GM18519 (cell line): ENCODE data around the gene PLXNB3.
"Not testable (repeated sequence)": the region's sequence is repeated elsewhere in the genome, so short reads cannot be mapped to it uniquely, and the experiment has no call there.

Experiments
- ATAC-seq: cut with Tn5 transposase; IDR thresholded peaks from one replicate; pipeline ENCODE4 v1.9.1; 2021; ENCODE audit warnings: mild to moderate bottlenecking, moderate library complexity; ENCODE audit not compliant: unreplicated experiment, low FRiP score

PLXNB3 gene

DNA sequence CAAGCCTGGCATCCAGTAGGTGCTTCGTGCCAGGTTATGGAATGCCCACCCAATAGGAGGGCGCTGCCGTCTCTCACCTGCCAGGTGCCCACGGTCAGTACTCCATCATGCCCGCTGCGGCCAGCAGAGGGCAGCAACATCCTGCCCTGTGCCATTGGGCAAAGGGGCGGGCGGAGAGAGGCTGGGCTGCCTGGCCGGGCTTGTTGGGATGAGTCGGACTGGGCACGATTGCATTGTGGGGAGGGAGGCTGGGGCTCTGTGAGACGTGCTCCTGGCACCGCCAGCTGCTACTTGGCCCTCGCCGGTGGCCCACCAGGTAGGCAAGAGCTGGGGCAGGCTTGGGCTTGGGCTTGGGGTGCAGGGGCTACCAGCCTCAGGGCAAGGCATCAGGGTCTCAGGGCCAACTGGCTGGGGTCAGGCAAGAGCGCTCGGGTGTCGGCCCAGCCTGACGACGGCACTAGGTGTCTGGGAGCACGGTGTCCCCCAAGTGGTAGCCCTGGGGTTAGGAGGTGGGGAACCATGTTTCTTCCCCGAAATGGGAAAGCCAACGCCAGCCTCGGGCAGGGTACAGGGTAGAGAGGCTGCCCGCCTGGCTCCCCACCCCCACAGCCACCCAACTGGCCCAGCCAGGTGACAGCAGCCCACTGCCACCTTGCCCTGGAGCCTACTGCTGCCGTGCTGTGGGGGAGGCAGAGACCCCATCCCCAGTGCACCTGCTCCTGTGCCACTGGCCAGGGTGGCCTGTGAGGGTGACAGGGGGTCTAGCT, at the start of gene PLXNB3:
PLXNB3 (plus strand) TSS at position 261 of the 767 bp plus-strand sequence. CDS start 1,287 bp downstream, outside the sequence.
- no peak for ATAC-seq

DNA sequence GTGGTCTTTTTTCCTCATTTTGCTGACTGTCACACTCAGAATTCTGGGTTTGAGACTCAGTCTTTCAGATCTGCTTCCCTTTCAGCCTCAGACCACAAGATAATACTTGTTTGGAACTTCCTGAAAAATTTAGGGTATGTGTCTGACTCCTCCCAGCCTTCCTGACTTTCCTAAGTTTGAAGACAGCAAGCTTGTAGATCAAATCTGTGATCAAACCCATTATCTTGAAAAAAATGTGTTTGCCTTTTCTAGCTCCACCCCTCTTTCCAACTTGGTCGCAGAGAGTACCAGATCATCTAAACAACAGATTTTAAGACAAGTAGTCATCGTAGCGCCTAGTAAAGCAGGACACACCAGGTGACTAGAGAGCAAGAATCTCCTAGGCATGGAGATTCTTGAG, 49.8 kb upstream of the PLXNB3 start:
- ATAC-seq: no peak

DNA sequence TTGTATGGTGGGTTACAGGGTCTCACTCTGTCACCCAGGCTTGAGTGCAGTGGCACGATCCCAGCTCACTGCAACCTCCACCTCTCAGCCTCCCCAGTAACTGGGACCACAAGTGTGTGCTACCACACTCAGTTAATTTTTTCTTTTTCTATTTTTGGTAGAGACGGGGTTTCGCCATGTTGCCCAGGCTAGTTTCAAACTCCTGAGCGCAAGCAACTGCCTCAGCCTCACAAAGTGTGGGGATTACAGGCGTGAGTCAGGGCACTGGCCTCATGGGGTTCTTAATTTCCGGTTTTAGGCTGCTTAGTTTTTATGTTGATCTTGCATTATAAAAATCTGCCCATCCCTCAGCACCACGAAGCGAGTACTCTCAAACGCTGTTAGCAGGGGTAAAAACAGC, 46.6 kb upstream of the PLXNB3 start:
- no peak for ATAC-seq

DNA sequence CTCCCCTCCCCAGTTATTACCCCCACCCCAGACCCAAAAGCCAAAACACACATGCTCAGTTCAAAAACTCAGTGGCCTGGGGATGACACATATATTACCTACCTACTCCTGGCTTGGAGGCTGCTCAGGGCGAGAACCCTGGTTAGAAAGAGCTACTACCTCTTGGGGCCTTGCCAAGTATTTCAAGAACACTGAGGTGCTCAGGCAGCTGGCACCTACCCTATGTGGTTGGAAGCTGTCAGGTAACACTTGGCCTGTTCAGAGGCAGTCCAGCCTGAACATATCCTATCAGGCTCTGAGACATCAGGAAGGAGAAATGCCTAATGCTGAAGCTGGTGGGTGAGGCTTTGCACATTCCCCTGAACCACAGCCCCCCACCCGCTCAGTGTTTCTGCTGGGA, 44.8 kb upstream of the PLXNB3 start:
- ATAC-seq: no peak

DNA sequence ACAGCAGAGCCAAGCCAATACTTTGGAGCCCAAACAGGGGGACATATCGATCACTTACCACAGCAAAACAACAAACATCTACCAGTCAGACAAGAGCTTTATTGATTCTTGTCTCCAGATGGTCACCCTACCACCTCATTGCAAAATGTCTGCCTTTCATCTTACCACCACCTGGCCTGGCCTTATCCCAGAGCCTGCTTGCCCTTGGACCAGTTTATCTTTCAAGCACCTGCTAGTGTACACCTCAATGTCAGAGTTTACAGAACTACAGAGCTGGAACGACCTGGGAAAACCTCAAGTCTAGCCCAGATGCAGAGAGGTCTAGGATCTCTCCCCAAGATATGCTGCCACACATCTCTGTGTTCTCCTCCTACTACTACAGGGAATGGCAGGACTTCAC, 44.3 kb upstream of the PLXNB3 start:
- ATAC-seq: no peak

DNA sequence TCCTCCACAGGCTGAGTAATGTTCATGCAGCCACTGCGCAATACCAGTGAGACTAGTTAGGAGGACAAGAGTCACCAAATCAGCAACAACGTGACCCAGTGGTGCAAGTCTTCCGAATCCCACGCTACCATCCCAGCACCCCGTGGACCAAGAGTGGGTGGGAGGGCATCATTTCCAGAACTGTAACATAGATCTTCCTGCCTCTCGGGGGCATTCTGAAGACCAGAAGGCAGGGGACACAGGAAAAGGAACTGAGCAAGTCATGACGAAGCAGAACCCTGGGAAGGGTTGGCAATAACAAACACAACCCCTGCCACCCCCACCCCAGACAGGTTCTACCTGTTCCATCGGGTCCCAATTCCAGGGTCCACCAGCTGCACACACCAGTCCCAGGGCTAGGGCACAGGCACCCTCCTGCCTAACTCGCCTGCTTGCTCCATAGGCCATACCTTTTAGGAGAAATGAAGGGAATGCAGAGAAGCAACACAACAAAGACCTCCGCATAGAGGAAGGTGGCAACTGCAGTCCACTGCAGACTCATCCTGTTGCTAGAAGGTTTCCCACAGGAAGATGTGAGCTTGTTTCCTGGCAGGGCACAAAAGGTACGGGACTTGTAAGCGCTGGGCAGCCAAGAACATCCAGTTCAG, 41.2 kb upstream of the PLXNB3 start:
- no peak for ATAC-seq

DNA sequence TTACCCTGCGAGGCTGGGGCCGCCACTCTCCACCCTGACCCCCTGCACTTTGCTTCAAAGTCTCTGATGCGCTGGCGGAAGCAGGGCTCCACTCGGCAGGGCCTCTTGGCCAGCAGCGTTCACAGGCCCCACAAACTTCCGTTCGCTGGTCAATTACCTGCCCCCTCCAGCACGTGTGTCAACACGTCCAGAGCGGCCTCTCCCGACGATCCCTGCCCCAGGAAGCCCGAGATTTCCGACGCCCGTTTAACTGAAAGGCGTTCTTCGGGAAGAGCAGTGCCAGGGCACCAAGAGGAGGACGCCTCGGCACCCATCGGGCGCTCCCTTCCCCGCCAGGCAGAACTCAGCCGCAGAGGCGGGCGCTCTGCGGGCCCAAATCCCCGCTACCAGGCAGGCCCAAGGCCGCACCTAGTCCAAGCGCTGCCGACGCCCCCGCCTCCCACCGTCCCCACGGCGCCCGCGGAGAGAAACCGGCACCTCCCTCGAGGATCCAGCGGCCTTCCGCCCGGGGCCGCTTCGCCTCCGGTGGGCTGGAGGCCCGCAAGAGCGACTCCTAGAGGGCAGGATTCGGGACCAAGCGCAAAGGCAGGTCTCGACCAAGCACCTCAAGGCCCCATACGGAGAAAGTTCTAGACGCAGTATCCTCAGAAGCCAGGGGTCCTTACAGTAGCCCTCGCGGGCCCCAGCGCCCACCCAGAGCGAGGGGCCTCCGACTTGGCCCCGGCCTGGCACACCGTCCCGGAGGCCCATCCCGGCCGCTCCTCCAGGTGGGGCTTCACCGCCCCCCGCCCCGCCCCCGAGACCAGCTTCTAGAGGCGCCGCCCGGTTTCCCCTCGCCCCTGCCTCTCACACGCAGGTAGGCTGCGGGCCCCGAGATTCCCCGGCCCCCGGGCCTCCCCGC, 40.4 kb upstream of the PLXNB3 start:
- peak; percentile 22 for ATAC-seq

DNA sequence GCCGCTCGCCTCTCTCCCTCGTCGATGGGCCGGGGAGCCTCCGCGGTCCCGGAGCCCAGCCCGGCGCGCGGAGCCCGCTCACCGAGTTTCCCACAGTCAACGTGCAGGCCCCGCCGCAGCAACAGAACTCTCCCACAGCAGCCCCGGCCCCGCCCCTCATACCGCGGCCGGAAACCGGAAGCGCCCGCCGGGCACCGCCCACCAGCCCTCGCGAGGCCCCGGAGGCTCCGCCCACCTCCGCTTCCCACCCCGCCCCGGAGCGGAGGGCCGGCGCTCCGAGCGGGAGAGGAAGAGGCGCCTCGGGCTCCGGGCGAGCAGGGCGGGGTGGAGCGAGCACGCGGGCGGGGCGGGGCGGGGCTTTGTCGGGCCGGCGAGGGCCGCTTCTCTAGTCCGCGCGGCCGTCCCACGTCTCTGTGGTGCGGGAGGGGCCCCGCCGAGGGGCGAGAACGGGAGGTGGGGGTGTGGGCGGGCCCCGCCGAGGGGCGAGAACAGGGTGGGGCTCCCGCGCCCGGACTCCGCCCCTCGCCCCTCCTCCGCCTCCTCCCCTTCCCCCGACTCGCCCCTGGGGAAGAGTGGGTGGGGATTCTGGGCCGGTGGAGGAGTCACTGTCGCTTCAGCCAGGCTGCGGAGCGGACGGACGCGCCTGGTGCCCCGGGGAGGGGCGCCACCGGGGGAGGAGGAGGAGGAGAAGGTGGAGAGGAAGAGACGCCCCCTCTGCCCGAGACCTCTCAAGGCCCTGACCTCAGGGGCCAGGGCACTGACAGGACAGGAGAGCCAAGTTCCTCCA, 39.6 kb upstream of the PLXNB3 start, which contains the start of the genes ABCD1 and BCAP31:
ABCD1 (plus strand) TSS at position 605 of the 787 bp plus-strand sequence. CDS start 411 bp downstream, outside the sequence.
BCAP31 (minus strand) TSS at position 136 of the 787 bp plus-strand sequence. CDS start 1,143 bp downstream, outside the sequence.
- ATAC-seq: peak; percentile 47

DNA sequence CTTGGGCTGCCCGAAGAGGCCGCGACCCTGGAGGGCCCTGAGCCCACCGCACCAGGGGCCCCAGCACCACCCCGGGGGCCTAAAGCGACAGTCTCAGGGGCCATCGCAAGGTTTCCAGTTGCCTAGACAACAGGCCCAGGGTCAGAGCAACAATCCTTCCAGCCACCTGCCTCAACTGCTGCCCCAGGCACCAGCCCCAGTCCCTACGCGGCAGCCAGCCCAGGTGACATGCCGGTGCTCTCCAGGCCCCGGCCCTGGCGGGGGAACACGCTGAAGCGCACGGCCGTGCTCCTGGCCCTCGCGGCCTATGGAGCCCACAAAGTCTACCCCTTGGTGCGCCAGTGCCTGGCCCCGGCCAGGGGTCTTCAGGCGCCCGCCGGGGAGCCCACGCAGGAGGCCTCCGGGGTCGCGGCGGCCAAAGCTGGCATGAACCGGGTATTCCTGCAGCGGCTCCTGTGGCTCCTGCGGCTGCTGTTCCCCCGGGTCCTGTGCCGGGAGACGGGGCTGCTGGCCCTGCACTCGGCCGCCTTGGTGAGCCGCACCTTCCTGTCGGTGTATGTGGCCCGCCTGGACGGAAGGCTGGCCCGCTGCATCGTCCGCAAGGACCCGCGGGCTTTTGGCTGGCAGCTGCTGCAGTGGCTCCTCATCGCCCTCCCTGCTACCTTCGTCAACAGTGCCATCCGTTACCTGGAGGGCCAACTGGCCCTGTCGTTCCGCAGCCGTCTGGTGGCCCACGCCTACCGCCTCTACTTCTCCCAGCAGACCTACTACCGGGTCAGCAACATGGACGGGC, 38.8 kb upstream of the PLXNB3 start:
- no peak for ATAC-seq

DNA sequence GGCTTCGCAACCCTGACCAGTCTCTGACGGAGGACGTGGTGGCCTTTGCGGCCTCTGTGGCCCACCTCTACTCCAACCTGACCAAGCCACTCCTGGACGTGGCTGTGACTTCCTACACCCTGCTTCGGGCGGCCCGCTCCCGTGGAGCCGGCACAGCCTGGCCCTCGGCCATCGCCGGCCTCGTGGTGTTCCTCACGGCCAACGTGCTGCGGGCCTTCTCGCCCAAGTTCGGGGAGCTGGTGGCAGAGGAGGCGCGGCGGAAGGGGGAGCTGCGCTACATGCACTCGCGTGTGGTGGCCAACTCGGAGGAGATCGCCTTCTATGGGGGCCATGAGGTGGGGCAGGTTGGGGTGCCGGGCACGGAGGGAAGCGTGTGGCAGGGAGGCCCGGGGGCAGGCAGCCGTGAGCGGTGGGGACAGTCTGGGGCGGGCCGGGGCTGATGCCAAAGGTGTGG, 38.2 kb upstream of the PLXNB3 start:
- ATAC-seq: no peak

DNA sequence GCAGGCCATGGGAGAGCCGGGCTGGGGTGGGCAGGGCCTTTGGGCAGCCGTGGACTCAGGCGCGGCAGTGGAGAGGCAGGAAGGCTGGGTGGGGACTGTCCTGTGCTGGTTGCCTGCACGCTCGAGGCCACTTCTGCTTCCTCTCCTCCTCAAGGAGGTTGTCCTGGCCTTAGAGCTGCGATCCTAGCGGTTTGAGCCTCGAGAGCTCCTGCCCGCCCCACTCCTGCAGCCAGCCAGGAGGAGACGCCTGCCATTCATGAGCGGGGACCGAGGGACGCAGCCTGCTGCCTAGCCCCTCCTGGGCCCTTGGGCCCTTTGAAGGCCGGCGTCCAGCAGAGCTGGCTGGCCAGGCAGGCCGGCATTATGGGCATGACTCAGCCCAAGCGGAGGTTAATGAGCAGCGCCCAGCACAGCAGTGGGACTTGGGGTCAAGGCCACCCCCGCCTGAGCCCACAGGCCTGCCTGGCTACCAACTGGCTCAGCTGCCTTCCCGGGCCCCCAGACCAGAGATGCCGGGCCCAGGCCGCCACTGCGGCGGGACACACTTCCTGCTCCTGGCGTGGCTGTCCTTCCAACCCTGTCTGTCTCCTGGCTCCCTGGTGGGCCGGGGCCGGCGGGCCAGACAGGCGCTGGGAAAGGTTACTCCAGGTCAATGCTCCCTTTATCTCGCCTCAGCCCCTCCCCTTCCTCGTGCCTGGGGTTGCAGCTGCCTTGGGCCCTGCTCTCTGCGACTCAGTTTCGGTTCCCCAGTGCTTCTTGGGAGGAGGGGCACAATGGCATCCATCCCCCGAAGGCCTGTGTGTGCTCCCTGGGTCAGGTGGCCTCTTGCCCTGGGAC, 37.5 kb upstream of the PLXNB3 start:
- peak; percentile 38 for ATAC-seq

DNA sequence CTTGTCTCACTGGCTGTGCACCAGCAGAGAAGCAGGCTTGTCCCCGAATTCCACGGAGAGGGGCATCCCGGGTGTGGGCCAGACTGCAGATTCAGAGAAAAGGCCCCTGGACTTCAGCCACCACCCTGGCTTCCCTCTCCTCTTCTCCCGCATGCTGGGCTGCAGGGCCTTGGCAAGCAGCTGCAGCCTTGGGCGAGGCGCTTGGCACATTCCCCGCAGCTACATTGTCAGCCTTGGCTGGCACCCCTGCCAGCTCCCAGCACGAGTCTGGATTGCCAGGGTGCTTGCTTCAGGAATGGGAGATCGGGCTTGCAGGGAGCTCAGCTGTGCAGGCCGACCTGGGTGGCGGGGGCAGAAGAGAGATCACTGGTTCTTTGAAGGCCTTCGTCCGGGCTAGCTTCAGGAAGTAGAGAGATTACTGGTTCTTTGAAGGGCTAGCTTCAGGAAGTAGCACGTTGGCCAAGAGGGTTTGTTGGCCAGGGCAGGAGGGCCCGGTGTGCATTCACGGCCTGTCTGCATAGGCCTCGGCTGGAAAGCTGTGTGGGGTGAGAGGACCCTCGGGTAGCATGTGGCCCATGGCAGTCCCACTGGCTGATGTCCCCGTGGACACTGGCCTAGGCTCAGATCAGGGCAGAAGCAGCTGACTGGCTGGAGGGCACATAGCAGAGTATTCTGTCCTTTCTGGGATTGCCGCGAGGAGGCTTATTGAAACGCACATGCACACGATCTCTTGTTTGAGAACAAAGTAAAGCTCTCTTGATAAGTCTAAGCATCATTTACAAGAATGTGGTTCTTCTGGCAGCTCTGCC, 36.7 kb upstream of the PLXNB3 start:
- no peak for ATAC-seq

DNA sequence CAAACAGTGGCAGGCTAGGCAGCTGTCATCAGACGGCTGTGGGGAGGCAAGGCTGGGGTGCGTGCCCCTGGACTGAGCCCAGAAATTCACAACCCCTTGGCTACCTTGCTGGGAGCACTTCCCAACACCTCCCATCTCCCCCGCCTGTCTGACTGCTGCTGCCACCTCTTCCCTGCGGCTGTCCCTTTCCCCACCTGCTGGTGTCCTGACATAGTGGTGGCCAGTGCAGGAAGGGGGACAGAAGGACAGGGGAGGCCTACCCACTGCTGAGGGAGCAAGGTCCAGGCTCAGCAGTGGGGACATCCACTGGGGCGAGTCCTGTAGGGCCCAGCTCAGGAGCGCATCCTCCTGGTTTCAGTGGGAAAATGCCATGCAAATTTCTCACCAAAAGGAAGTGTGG, 36.0 kb upstream of the PLXNB3 start:
- no peak for ATAC-seq

DNA sequence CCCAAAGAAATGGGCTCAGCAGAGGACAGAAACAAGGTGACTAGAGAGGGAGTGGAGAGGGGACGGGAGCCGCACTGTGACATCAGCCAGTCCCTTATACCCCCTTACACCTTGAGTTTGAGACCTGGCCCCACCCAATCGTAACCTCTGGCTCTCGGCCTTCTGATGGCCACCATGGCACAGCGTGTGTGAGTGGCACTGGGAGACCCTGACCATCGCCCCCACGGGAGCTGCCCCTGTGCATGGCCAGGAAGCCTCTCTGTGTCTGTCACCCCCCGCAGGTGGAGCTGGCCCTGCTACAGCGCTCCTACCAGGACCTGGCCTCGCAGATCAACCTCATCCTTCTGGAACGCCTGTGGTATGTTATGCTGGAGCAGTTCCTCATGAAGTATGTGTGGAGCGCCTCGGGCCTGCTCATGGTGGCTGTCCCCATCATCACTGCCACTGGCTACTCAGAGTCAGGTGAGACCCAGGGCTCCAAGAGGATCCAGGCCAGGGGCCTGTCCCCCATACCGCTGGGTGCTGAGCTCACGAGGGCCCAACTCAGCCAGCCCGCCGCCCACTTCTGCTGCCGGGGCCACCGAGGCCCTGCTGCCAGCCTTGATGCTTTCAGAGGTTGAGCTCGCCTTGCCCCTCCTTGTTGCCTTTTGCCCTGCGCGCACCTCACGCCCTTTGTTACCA, 35.0 kb upstream of the PLXNB3 start:
- ATAC-seq: no peak

DNA sequence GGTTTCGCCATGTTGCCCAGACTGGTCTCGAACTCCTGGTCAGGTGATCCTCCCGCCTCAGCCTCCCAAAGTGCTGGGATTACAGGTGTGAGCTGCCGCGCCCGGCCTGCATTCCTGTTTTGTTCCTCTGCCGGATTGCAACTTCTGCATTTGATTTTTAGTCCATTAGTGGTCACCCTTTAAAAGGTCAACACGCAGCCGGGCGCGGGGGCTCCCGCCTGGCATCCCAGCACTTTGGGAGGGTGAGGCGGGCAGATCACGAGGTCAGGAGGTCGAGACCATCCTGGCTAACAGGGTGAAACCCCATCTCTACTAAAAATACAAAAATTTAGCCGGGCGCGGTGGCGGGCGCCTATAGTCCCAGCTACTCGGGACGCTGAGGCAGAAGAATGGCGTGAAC, 33.9 kb upstream of the PLXNB3 start:
- ATAC-seq: not testable (repeated sequence)

DNA sequence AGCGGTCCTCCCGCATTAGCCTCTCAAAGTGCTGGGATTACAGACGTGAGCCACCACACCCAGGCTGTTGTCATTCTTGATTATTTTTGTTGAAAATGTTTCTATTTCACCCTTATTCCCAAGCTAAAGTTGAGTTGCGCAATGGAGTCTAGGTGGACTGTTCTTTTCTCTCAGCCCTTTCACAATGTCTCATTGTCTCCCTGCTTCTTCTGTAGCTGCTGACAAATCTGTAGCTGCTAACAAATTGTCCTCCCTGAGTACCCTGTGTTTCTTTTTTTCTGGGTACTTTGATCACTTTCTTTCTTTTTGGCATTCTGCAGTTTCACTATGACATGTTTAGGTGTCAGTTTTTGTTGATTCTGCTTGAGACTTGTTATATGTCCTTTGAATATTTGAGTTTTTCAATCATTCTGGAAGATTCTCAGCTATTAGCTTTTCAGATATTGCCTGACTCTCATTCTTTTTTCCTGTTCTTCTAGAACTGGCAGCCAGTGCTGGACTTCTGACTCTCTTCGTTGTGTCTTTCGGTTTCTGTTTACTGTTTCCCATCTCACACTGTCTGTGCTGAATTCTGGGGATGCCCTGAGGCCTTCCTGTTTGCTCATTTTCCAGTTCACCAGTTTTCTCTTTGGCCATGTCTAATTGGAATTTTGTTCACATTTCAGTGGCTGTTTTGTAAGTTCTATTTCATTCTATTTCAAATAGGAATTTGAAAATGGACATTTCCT, 32.8 kb upstream of the PLXNB3 start:
- no peak for ATAC-seq
